ES-I3 (cell line): ENCODE data around the gene HCN4.

ENCODE experiments used
- H3K36me3 ChIP-seq: 2 replicates; pipeline ENCODE4 v1.6.1; 2013; ENCODE audit warnings: mild to moderate bottlenecking, low read length, control low read depth, moderate library complexity; ENCODE audit not compliant: insufficient read depth
- H3K4me1 ChIP-seq: 2 replicates; pipeline ENCODE4 v1.6.1; 2013; ENCODE audit warnings: mild to moderate bottlenecking, control low read depth, low read length; ENCODE audit not compliant: insufficient read depth
- H3K9ac ChIP-seq: 2 replicates; pipeline ENCODE4 v1.6.1; 2013; ENCODE audit warnings: low read depth, mild to moderate bottlenecking, low read length, moderate library complexity
- H3K9me3 ChIP-seq: 2 replicates; pipeline ENCODE4 v1.6.1; 2013; ENCODE audit warnings: mild to moderate bottlenecking, low read length, moderate library complexity; ENCODE audit not compliant: control insufficient read depth, insufficient read depth

The HCN4 gene

GRCh38 chr15:73387507-73388255 lies 18.9 kb upstream of the HCN4 start:
- Histone ChIP-seq H3K9ac (peak overlapping the region; percentile 7; the same call in 1 of the 2 replicates), H3K36me3 (no peaks in the 10 kb centered on the region), H3K4me1 (peaks cover 38% of the 10 kb centered on the region)

GRCh38 chr15:73386886-73387506 lies 18.2 kb upstream of the HCN4 start:
- no peaks in the 10 kb centered on the region for H3K36me3 ChIP-seq
- peaks cover 38% of the 10 kb centered on the region for H3K4me1 ChIP-seq
- H3K9ac ChIP-seq, result peak overlapping the region; percentile 5; the same call in 1 of the 2 replicates
- no peaks in the 10 kb centered on the region for H3K9me3 ChIP-seq

More at GRCh38 chr15:73387507-73388255, 18.9 kb upstream of the HCN4 start:
- no peaks in the 10 kb centered on the region for H3K9me3 ChIP-seq

- H3K4me1 ChIP-seq, result peaks cover 38% of the 10 kb centered on the region
- H3K36me3 ChIP-seq, result no peaks in the 10 kb centered on the region
- H3K9ac ChIP-seq, result no peak overlapping the region
- no peaks in the 10 kb centered on the region for H3K9me3 ChIP-seq
Observed at GRCh38 chr15:73386238-73386637, 17.5 kb upstream of the HCN4 start.

- Histone ChIP-seq H3K9ac (no peak overlapping the region), H3K36me3 (no peaks in the 10 kb centered on the region), H3K4me1 (peaks cover 38% of the 10 kb centered on the region), H3K9me3 (peaks cover 10% of the 10 kb centered on the region)
Observed at GRCh38 chr15:73385205-73385604, 16.4 kb upstream of the HCN4 start.

- H3K9ac ChIP-seq, result no peak overlapping the region
- H3K36me3 ChIP-seq, result no peaks in the 10 kb centered on the region
- peaks cover 27% of the 10 kb centered on the region for H3K4me1 ChIP-seq
- H3K9me3 ChIP-seq, result peaks cover 11% of the 10 kb centered on the region
Observed at GRCh38 chr15:73383310-73384189, 14.8 kb upstream of the HCN4 start.

GRCh38 chr15:73382115-73382514 lies 13.4 kb upstream of the HCN4 start:
- H3K4me1 ChIP-seq, result peaks cover 15% of the 10 kb centered on the region

GRCh38 chr15:73380661-73381060 lies 11.9 kb upstream of the HCN4 start:
- Histone ChIP-seq H3K9ac (no peak overlapping the region), H3K9me3 (peaks cover 11% of the 10 kb centered on the region), H3K36me3 (no peaks in the 10 kb centered on the region), H3K4me1 (peaks cover 6% of the 10 kb centered on the region)

More at GRCh38 chr15:73382115-73382514, 13.4 kb upstream of the HCN4 start:
- Histone ChIP-seq H3K9ac (no peak overlapping the region), H3K36me3 (no peaks in the 10 kb centered on the region), H3K9me3 (peaks cover 11% of the 10 kb centered on the region)

- Histone ChIP-seq H3K4me1 (peaks cover 6% of the 10 kb centered on the region; the same call in 1 of the 2 replicates), H3K9me3 (peaks cover 11% of the 10 kb centered on the region), H3K36me3 (no peaks in the 10 kb centered on the region), H3K9ac (no peak overlapping the region)
Observed at GRCh38 chr15:73378089-73378488, 9.3 kb upstream of the HCN4 start.

GRCh38 chr15:73375755-73376305 lies 7.1 kb upstream of the HCN4 start:
- Histone ChIP-seq H3K9me3 (peaks cover 7% of the 10 kb centered on the region), H3K36me3 (no peaks in the 10 kb centered on the region), H3K9ac (no peak overlapping the region), H3K4me1 (peaks cover 11% of the 10 kb centered on the region; the same call in 1 of the 2 replicates)

- no peaks in the 10 kb centered on the region for H3K36me3 ChIP-seq
- no peaks in the 10 kb centered on the region for H3K9me3 ChIP-seq
- H3K4me1 ChIP-seq, result peaks cover 17% of the 10 kb centered on the region
- H3K9ac ChIP-seq, result no peak overlapping the region
Observed at GRCh38 chr15:73375012-73375411, 6.3 kb upstream of the HCN4 start.

GRCh38 chr15:73374604-73375003 lies 5.8 kb upstream of the HCN4 start:
- Histone ChIP-seq H3K4me1 (peaks cover 19% of the 10 kb centered on the region), H3K36me3 (no peaks in the 10 kb centered on the region), H3K9me3 (no peaks in the 10 kb centered on the region), H3K9ac (no peak overlapping the region)

GRCh38 chr15:73373221-73373620 lies 4.5 kb upstream of the HCN4 start:
- H3K4me1 ChIP-seq, result peaks cover 19% of the 10 kb centered on the region
- no peaks in the 10 kb centered on the region for H3K36me3 ChIP-seq
- no peak overlapping the region for H3K9ac ChIP-seq
- H3K9me3 ChIP-seq, result no peaks in the 10 kb centered on the region

- Histone ChIP-seq H3K9me3 (no peaks in the 10 kb centered on the region), H3K36me3 (no peaks in the 10 kb centered on the region), H3K4me1 (peaks cover 19% of the 10 kb centered on the region), H3K9ac (no peak overlapping the region)
Observed at GRCh38 chr15:73371812-73372211, 3.1 kb upstream of the HCN4 start.

GRCh38 chr15:73370151-73370550 lies 1.4 kb upstream of the HCN4 start:
- Histone ChIP-seq H3K36me3 (no peaks in the 10 kb centered on the region), H3K9me3 (no peaks in the 10 kb centered on the region), H3K9ac (no peak overlapping the region; the same call in 1 of the 2 replicates), H3K4me1 (peaks cover 27% of the 10 kb centered on the region)
